T-helper 9 cell (primary cell): Measurements from ENCODE around the gene OGA.
A peak's percentile ranks its signal among the peaks of the same experiment; 100 is the strongest.

Source experiments
- DNase-seq: peaks from one replicate; pipeline ENCODE4 v3.0.0-alpha.2; 2020
- total RNA-seq, 2 donors: gene quantifications; one replicate each; lab custom pipeline; 2026; lab: John Stamatoyannopoulos, UW

OGA gene
- 426 to 490 reads per million in 2 donors for total RNA-seq

- peak; percentile 95 for DNase-seq
These were observed at the start of gene OGA for GRCh38 chr10:101818119-101818871. Gene OGA (minus strand): TSS chr10:101818444. CDS start chr10:101818022, 422 bp downstream.

- no peak for DNase-seq
These were observed 49.7 kb upstream of the OGA start for GRCh38 chr10:101867931-101868330.

GRCh38 chr10:101859530-101859929 lies 41.3 kb upstream of the OGA start:
- DNase-seq, result no peak

DNA sequence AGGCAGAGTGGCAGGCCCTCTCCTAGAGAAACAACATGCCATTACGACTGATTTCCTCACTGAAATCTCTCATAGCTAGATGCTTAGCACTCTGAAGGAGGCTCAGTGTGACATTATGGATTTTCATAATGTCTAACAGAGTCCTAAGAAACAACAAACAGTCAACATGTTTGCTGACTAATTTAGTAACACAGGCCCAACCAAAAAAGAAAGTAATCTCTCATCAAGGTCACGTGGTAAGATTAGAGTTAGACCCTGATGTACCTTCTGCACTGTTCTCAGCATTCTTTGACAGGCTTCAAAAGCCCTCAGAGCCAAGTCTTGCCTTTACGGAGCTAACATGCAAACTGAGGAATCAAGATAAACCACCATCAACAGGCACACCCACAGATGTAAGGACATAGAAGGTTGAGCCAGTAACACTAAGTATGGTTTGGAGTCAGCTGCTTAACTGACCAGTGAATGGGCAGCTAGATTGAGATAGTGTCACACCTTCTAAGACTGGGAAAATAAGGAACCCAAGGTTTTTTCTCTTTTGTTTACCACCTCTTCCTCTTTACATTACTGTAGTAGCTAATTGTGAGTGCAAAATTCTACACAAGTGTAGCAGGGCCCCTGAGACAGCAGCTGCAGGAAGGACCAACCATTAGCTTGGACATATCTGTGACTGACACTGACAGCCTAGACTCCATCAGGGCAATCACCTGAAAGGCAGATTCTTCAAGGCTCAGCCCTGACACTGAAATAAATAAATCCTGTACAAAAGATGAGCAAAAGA lies 40.7 kb upstream of the OGA start:
- DNase-seq, result no peak

DNA sequence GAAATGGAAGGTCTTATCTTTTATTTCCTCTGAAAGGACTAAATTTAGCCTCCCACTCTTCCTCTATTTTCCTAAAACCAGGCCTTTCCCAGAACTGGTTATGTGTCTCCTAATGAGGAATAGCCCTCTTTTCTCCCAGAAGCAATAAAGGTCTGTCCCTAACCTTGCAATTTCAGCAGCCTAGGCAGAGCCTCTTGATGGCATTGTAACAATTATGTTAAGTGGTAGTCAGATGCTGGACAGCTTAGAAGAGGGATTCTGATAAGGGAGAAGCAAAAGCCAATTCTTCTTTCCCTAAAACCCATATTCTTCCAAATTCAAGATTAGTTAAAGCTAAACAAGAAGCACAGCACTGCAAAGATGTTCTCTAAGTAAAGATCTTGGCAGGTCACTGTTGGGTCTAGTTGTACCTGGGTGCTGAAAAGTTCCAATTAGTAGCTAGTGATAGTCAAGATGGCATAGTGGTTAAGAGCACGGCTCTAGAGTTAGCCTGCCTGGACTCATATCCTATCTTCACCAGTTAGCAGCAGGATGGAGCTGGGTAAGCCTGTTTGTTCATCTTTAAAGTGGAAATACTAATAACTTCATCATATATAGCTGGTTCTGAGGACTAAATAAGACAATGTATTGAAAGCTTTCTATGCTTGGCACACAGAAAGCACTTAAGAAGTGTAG lies 39.7 kb upstream of the OGA start:
- no peak for DNase-seq

GRCh38 chr10:101856626-101857025 lies 38.4 kb upstream of the OGA start:
- DNase-seq, result no peak

GRCh38 chr10:101851411-101852116 lies 33.3 kb upstream of the OGA start:
- no peak for DNase-seq

GRCh38 chr10:101850749-101851148 lies 32.5 kb upstream of the OGA start:
- no peak for DNase-seq

GRCh38 chr10:101848894-101849351 lies 30.7 kb upstream of the OGA start:
- no peak for DNase-seq

GRCh38 chr10:101848408-101848807 lies 30.2 kb upstream of the OGA start:
- no peak for DNase-seq

DNA sequence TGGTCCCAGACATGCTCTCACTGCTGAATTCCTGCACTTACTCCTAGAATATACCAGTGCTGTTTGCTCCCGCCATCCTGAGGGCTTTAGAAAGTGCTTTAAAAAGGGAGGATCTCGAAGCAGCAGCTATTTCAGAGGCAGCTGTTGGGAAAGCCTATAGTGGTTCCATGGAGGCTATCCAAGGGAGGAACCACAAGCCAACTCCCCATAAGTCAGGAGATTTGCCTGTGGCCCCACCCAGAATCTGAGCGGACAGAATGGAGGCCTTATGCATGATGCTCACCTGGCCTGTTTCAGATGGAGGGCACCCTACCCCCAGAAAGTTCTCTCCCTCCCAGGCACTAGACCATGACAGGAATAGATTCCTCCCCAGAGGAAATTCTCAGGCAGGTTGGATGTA lies 27.6 kb upstream of the OGA start:
- no peak for DNase-seq

DNA sequence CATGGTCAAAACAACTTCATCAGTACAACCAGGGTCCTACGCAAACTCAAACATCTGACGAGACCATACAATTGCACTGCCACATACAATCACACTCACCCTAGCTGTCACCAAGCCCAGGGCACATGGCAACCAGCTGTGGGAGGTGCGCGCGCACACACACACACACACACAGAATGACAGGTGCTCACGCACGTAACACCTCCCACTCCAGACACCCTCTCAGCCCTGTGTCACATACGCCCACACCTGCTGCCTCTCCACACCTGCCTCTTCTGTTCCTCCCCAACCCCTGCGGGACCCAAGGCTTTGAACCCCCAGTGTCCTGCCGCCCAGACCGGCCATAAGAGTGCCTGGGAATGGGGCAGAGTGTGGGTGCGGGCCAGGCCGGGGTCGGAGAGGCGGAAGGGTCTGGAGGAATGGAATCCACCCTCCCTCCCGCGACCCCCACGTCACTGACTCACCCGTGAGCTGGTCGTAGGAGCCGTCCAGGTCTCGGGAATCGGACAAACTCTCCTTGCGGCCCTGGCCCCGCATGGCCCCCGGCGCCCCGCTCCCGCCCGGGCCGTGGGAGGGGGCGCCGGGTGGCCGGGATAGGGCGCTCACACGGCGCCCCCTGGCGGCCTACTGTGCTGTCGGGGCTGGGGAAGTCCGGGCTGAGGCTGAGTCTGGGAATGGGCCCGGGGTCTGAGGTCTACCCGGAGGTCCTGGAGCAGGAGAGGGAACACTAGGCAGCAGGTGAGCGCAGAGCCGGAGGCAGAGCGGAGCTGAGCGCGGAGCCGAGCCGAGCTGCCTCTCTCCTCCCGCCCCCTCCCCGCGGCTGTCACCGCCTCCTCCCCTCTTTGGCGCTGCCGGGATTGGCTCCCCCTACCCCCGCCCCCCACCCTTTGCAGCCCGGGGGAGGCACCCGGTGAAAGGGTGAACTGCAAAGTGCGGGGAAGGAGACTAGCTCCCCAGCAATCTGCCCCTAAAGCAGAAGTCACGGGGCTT lies 25.1 kb upstream of the OGA start, which contains the start of gene KCNIP2:
Gene KCNIP2, minus strand, starts transcription at position 769 of the 990 bp plus-strand sequence. Its CDS starts 232 bp downstream, at position 537.
- peak; percentile 63 for DNase-seq

DNA sequence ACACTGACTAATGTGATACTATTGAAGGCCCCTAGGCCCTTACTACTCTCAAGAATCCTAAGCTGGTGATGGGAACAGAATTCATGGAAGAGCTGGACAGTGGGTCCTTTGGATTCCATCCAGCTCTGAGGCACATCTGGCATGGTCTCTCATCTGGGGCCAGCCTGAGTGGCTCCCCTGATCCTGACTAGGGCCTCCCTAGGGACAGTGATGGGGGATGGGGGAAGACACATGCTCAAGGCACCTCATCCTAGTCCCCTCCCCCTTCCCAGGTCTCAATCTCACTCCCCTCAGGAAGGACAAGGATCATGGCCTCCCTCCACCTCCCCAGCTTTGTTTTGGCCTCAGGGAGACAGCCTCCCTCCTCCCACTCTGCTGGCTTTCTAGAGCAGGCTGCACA lies 23.6 kb upstream of the OGA start:
- DNase-seq, result no peak

GRCh38 chr10:101840741-101841453 lies 22.7 kb upstream of the OGA start:
- DNase-seq, result peak; percentile 64

- peak; percentile 16 for DNase-seq
These were observed 21.9 kb upstream of the OGA start for GRCh38 chr10:101840102-101840684.

GRCh38 chr10:101839416-101840063 lies 21.3 kb upstream of the OGA start:
- peak; percentile 61 for DNase-seq

DNA sequence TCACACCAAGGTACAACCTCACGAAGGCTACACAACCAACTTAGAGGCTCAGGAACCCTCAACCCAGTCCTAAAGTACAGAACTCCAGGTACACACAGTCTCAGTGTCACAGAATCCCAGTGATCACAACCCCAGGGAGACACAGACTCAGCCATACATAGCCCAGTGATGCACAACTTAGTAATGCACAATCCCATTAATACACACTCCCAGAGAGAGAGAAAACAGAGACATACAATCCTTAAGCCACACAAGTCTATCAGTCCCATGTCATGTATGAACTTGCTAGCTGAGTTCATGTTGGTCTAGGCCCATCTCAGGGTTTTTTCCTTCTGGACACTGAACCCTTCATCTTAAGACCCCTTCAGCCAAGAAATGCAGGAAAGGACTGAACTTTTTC lies 20.8 kb upstream of the OGA start:
- no peak for DNase-seq

GRCh38 chr10:101838416-101838970 lies 20.2 kb upstream of the OGA start:
- no peak for DNase-seq

- DNase-seq, result no peak
These were observed 19.5 kb upstream of the OGA start for GRCh38 chr10:101837748-101838147.
